A172 (cell line): ENCODE measurements around the gene WNT4. TPM values are rescaled to one million over a fixed set of nuclear protein-coding genes. Genes with fewer than 3 reads are reported as not detected.
A peak's percentile ranks its signal among the peaks of the same experiment; 100 is the strongest.

Experiments
- DNase-seq: peaks from one replicate; pipeline ENCODE4 v3.0.0-alpha.2; 2015; ENCODE audit warnings: low spot score
- total RNA-seq: library from RNA; depleted of rRNA; stranded (reverse); fragments of >200 nt; shearing (Covaris generic); gene quantifications from 2 replicates; pipeline ENCODE4 v1.2.3, GENCODE V29; 2014

Gene WNT4
- total RNA-seq, 1 experiment from 2014 or later, result 0.03 TPM

DNA sequence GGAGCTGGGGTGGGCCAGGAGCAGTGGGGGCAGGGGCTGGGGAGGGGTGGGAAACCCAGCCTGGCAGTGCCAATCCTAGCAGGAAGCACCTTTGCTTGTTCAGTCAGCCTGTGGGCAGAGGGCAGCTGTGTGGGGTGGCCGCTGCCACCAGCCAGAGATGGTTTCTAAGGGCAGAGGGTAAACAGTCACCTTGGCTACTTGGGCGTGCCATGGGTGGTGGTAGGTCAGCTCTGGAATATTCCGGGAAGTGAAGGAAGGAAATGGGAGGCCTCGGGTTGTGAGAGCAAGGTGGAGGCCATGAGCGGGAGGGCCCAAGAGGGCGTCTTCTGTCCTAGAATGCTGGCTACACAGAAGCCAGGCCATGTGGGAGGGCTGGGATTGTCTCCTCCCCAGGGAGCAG is 20.7 kb upstream of the WNT4 start:
- DNase-seq, result no peak

- no peak for DNase-seq
Measured at GRCh38 chr1:22163137-22163536, 20.2 kb upstream of the WNT4 start.

GRCh38 chr1:22159891-22160290 is 17.0 kb upstream of the WNT4 start:
- DNase-seq, result no peak

GRCh38 chr1:22158654-22159053 is 15.8 kb upstream of the WNT4 start:
- no peak for DNase-seq

DNA sequence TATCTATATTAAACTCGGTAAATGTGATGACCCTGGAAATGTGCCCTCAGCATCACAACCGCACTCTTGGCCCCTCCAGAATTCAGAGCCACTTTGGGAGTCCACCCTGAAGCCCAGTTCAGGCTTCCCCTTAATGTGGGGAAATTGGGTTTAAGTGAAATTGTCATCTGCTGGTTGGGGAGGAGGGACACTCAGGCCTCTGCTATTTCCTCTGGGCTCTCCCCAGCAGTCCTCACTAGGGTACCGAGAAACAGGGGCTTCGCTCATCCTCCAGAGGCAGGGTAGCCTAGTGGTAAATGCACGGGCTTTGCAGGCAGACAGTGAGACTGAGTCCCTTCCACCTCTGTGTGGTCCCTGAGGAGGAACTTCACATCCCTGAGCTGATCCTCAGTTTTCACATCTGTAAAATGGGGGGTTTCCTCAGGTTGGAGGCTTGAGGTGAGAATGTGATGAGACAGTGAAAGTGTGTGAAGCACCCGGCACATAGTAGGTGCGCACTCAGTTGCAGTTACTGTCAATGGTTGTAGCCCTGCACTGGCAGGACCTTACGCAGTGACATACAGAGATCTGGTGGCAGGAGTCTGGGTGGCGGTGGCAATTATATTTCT is 14.6 kb upstream of the WNT4 start:
- DNase-seq, result no peak

- DNase-seq, result no peak
Measured at GRCh38 chr1:22155517-22155916, 12.6 kb upstream of the WNT4 start.

GRCh38 chr1:22154626-22155025 is 11.7 kb upstream of the WNT4 start:
- DNase-seq, result no peak

- DNase-seq, result no peak
Measured at GRCh38 chr1:22153660-22154437, 11.0 kb upstream of the WNT4 start.

- DNase-seq, result no peak
Measured at GRCh38 chr1:22150923-22151322, 8.0 kb upstream of the WNT4 start.

- DNase-seq, result no peak
Measured at GRCh38 chr1:22142315-22143064, 407 bp downstream of the WNT4 start.

GRCh38 chr1:22141554-22142314 is 1.2 kb downstream of the WNT4 start:
- DNase-seq, result no peak

DNA sequence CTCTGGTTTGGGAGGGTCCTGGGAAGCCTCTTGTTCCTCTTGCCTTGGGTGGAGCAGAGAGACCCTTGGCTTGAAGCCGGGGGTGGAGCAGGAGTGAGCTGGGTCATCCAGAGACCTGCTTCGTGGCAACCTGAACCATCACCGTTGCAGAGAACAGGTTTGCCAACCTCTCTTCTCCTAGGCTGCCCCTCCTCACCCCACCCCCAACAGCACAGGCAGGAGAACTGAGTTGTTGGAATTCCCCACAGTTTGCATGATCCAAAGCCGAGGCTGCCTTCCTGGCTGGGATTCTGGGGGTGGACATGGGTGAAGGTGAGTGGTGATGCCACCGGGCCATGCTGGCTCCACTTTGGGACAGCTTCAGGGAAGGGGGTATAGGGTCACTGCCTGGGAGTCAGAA is 2.2 kb downstream of the WNT4 start:
- no peak for DNase-seq

- DNase-seq, result no peak
Measured at GRCh38 chr1:22139817-22140216, 3.1 kb downstream of the WNT4 start.

DNA sequence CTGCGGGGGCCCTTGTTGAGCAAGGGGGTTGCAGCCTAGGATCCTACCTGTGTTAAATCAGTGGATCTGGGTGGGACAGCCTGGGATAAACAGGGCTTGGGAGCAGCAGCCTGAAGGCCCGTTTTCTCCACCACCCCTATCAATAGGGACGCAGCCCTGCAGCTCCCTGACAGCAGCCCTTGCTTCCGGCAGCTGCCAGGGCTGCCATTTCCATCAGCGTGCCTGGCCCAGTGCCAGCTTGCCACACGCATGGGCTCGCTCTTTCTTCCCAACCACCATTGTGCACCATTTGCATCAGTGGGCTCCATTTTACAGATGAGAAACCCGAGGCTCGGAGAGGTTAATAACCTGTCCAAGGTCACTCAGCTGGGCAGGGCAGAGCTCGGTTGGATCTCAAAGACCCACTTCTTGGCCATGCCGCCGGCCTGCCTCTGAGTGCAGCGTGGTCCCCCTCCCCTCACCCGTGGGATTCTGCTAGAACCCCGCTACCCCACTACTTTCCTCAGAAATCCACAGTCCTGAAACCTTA is 3.8 kb downstream of the WNT4 start:
- DNase-seq, result no peak

DNA sequence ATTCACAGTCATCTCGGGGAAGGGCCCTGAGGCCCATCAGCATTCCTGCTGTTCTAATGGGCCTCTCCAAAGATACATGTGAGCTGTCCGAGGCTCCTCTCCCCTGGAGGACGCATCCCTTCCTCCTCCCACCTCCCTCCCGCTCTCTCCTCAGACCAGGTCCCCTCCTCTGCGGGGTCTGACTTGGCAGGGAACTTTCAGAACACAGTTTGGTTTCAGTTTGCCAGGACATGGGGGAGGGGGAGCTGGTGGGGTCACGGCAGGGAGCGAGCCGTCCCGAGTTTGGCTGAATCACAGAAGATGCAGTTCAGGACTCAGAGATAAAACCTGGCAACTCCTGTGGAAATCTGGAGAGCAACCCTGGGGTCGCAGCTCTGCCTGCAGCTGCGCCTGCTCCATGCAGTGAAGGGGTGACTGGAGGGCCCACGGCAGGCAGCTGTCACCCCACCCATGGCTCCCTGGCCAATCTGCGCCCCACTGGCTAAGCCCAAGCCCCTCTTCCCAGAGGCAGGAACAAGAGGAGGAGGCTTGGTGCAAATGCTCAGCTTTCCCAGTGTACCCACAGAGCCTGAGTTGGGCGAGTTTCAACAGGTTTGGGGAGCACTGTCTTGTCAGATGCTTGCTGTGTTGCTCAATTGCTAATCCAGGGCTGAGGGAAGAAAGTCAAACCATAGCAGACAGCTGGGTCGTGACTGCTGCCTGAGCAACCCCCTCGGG is 5.7 kb downstream of the WNT4 start:
- DNase-seq, result no peak

DNA sequence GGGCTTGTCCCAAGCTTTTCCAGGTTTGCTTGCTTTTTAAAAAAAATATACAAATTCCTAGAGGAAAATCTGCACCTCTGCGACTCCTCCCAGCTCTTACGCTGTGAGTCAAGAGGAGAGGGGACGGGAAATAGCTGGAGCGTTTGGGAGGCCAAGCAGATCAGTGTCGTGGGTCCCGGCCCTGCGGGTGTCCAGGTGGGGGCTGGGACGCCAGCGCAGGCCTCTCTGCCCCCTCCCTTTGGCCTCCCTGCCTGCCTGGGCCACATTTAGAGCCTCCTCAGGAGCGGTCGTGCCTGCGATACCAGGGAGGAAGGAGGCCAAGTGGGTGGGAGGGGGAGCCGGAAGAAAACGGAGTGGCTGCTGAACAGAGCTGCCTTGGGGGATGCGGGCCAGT is 9.0 kb downstream of the WNT4 start:
- DNase-seq, result no peak

GRCh38 chr1:22133247-22133930 is 9.5 kb downstream of the WNT4 start:
- no peak for DNase-seq

GRCh38 chr1:22132517-22133235 is 10.2 kb downstream of the WNT4 start:
- DNase-seq, result peak; percentile 74

DNA sequence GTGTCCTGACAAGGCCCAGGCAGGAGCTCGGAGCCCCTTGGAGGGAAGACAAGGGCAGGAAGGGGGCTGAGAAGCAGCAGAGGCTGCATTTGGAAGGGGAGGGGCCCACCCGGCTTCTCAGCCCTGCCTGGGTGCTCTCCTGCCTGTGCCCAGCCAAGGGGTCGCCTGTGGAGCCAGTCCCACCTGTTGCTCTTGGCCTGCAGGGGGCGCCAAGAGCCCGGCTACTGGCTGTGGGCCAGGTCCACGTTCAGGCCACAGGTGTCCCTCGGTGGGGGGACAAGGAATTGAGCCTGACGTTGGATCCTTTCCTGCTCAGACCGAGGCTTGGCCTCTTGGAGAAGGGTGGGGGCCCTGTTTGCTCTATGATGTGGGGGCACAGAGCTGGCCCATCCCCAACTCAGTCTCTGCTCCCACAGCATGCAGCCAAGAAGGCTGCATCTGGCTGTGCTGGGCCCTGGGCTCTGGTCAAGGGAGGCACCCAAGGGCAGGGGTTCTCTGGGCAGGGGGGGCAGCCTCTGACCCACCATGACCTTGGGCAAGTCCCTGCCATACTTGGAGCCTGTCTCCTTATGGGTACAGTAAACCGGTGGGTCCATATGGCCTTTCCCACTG is 10.9 kb downstream of the WNT4 start:
- no peak for DNase-seq

DNA sequence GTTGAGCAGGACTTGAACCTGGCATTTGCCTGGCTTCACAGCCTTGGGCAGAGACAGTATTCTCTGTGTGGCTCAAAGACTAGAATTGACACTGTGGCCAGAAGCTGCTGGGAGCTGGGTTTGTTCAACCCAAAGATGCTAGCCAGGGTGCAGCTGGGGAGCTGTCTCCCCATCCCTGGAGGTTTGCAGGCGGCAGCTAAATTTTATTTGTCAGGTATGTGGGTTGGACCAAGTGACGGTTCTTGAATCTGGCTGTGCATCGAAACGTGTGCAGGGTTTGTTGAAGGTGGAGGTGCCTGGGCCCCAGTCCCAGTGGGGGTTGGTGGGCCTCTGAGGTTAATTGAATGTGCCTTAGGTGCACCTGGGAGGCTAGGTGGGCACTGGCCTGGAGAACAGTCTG is 11.8 kb downstream of the WNT4 start:
- DNase-seq, result no peak
